ENCODE measurements around the gene EEIG1.

Gene EEIG1

GRCh38 chr9:127943011-127943662 lies 37.7 kb downstream of the EEIG1 start:
- no peak for DNase-seq (ENCODE audit: extremely low read depth, low read depth)
- no peak overlapping the region for H3K4me3 ChIP-seq (replicated peaks; ENCODE audit: low read depth, low read length)
- TF ChIP-seq CTCF (IDR thresholded peaks at IDR 0.05; ENCODE audit: low read depth, low read length, missing control alignments) = no peak

- H3K4me3 ChIP-seq (replicated peaks; ENCODE audit: low read depth, low read length) = no peak overlapping the region
- DNase-seq (ENCODE audit: extremely low read depth, low read depth) = no peak
- peak; percentile 89 for TF ChIP-seq CTCF (IDR thresholded peaks at IDR 0.05; ENCODE audit: low read depth, low read length, missing control alignments)
Measured at GRCh38 chr9:127942216-127943010, 38.4 kb downstream of the EEIG1 start.

GRCh38 chr9:127941961-127942215 lies 38.9 kb downstream of the EEIG1 start:
- DNase-seq (ENCODE audit: extremely low read depth, low read depth) = no peak
- TF ChIP-seq CTCF (IDR thresholded peaks at IDR 0.05; ENCODE audit: low read depth, low read length, missing control alignments) = no peak
- H3K4me3 ChIP-seq (replicated peaks; ENCODE audit: low read depth, low read length) = no peak overlapping the region

- DNase-seq (ENCODE audit: extremely low read depth, low read depth) = no peak
- no peak for TF ChIP-seq CTCF (IDR thresholded peaks at IDR 0.05; ENCODE audit: low read depth, low read length, missing control alignments)
- no peak overlapping the region for H3K4me3 ChIP-seq (replicated peaks; ENCODE audit: low read depth, low read length)
Measured at GRCh38 chr9:127941062-127941960, 39.5 kb downstream of the EEIG1 start.

- DNase-seq (ENCODE audit: extremely low read depth, low read depth) = no peak
- TF ChIP-seq CTCF (IDR thresholded peaks at IDR 0.05; ENCODE audit: low read depth, low read length, missing control alignments) = no peak
Measured at GRCh38 chr9:127940593-127940992, 40.2 kb downstream of the EEIG1 start.

GRCh38 chr9:127938298-127938690 lies 42.5 kb downstream of the EEIG1 start:
- H3K4me3 ChIP-seq (replicated peaks; ENCODE audit: low read depth, low read length) = no peak overlapping the region; the same call in 1 of the 2 replicates
- no peak for DNase-seq (ENCODE audit: extremely low read depth, low read depth)
- no peak for TF ChIP-seq CTCF (IDR thresholded peaks at IDR 0.05; ENCODE audit: low read depth, low read length, missing control alignments)

More at GRCh38 chr9:127940593-127940992, 40.2 kb downstream of the EEIG1 start:
- no peak overlapping the region for H3K4me3 ChIP-seq (replicated peaks; ENCODE audit: low read depth, low read length)

Measured in HFF-Myc (cell line).